NCI-H2081 treated with DMSO at 0.1 percent for 48 hours (cell line): Measurements from ENCODE around the gene PAK3.

Source experiments
- DNase-seq: peaks from one replicate; lab custom pipeline; 2025; lab: John Stamatoyannopoulos, UW

PAK3 gene

DNA sequence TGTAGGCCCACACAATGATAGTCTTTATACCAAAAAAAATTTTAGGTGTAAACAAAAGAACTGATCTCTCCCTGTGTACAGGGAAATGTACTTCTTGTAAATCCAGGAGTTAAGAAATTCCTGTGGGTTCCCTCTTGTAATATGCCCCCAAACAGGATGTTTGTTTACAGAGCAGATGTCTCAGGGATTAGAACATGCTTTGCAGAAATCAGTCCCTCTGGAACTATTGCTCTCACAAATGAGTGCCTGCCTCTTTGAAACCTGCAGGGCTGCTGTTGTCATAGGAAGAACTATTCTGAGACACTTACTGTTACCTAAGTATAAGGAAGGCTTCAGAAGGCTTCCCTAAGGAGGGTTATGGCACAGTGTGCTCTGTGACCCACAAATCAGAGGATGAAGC lies 35.6 kb downstream of the PAK3 start:
- no peak for DNase-seq

GRCh38 chrX:111133389-111133788 lies 37.4 kb downstream of the PAK3 start:
- DNase-seq: no peak

DNA sequence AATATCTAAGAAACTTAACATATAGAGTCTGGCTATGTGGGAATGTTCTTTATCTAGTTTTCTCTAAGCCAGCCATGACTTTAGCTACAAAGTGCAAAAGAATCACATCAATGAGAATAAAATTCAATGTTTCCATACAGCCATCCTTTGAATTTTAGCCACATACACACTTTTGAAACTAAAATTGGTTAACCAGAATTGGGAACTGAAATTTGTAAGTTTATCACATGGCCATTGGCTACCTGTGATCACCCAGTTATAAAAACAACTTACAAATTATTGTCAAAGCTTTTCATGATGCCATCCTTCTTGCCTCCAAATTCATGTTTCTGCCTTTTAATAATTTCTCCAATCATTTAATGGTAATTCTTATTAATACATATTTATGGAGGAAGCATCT lies 49.9 kb downstream of the PAK3 start:
- no peak for DNase-seq

DNA sequence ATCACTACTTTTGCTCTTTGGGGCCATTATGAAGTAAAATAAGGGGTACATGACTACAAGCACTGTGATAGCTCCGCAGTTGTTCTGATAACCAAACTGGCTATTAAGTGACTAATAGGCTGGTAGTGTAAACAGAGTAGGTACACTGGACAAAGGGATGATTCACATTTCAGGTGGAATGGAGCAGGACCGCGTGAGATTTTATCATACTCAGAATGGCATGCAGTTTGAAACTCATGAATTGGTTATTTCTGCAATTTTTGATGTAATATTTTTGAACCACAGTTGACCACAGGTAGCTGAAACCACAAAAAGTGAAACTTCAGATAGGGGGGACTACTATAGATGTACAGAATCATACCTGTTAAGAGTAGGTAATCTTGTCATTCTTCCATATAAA lies 55.8 kb downstream of the PAK3 start:
- no peak for DNase-seq

DNA sequence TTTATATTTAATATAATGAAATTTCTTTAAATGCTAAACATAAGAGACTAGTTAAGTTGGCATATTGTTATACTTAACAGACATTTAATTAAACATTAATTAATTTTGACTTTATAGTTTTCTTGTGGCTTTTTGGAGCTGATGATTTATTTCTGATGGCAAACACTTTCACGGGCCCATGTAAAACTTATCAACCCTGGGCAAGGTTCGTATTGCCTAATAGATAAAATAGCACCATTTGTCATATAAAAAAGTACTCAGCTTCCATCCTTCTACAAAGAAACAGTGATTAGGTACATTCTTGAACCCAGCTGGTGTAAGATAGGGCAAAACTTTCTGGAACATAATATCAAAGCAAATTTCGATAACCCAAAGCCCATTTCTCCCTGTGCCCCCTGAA lies 63.2 kb downstream of the PAK3 start:
- DNase-seq: no peak

DNA sequence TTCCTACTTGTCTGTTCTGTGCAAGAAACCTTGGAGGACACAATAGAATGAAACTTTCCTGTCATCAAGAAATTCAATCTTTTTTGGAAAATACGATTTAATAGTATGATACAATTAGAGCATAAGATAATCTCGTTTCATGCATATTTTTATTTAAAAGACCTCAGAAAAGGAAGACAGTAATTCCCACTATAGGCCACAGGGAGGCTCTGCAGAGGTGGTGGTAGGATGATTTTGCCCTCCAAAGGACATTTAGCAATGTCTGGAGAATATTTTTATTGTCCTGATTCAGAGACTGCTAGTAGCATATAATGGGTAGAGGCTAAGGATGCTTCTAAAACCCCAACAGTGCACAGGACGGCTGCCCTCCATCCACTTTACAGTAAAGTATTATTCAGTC lies 68.7 kb downstream of the PAK3 start:
- peak; percentile 21 for DNase-seq

- no peak for DNase-seq
These were observed 69.9 kb downstream of the PAK3 start for GRCh38 chrX:111165902-111166301.

GRCh38 chrX:111167334-111167733 lies 71.3 kb downstream of the PAK3 start:
- no peak for DNase-seq

GRCh38 chrX:111168314-111168713 lies 72.3 kb downstream of the PAK3 start:
- peak; percentile 47 for DNase-seq

- no peak for DNase-seq
These were observed 73.2 kb downstream of the PAK3 start for GRCh38 chrX:111169141-111169540.

GRCh38 chrX:111170017-111170416 lies 74.0 kb downstream of the PAK3 start:
- DNase-seq: no peak

DNA sequence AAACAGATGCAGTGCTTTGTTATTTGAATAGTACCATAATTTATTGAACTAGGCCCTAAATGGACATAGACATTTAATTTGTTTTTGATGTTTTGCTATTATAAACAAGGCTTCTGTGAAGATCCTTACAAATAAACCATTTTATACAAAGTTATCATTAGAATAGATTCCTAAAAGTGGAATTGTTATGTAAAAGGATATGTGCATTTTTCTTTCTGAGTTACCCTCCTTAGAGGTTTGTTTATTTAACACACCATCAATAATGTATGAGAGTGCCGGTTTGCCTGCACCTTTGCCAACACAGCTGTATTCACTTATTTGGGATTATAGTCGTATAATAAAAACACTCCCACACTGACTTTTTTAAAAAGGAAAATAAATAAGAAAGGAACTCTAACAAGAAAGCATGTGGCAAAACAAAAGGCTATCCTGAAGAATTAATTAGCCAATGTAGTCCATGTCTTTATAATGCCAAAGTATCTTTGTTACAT lies 84.8 kb downstream of the PAK3 start:
- DNase-seq: peak; percentile 41

GRCh38 chrX:111181951-111182350 lies 86.0 kb downstream of the PAK3 start:
- peak; percentile 90 for DNase-seq

DNA sequence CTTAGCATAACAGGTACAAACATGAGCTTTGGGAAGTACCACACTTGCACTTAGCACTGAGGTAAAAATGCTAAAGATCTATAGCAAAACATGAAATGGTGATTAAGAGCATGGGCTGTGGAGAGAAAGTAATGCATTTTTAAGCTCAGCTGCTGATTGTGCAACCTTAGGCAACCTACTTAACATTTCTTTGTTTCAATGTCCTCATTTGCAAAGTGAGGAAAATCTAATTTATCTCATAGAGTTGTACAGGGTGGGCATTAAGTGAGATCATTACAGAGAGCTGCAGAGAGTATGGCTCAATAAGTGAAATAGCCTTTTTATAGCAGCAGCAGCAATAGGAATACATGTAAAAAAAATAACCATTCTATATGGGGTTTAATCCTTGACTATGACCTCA lies 87.0 kb downstream of the PAK3 start:
- DNase-seq: no peak

GRCh38 chrX:111191598-111191997 lies 95.6 kb downstream of the PAK3 start:
- DNase-seq: no peak

DNA sequence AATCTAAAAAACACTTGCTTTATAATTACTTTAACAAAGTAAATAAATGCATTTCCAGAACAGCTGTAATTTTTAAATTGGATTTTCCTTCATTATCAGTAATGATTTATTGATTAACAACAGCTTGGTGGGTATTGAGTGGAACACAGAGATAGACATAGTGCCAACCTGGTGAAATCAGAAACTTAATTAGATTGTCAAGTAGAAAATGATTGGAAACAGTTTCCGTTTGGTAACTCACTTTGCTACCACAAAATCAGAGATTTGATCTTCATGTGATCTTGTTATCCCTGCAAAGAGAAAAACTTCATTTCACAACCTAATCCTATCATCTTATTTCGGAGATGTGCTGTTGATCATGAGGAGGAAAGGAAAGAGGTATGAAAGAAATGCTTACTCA lies 103.5 kb downstream of the PAK3 start:
- DNase-seq: no peak

DNA sequence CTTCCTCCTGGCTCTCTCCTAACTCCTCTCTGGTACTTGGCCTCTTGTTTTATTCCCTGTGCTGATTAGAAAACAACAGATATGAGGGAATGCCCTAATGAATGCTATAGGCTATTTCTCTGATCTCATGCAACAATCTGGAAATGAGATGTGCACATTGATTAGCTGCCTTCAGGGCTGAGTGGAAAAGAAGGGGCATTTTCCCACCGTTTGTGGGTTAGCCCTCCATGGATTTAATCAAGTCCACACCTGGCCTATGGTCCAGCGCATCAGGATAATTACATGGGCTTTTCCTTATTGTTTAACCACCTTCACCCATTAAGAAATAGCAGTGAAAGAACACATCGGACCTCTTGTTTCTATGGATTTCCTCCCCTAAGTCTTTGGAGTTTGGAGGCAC lies 104.3 kb downstream of the PAK3 start:
- no peak for DNase-seq

- DNase-seq: no peak
These were observed 111.9 kb downstream of the PAK3 start for GRCh38 chrX:111207851-111208250.

DNA sequence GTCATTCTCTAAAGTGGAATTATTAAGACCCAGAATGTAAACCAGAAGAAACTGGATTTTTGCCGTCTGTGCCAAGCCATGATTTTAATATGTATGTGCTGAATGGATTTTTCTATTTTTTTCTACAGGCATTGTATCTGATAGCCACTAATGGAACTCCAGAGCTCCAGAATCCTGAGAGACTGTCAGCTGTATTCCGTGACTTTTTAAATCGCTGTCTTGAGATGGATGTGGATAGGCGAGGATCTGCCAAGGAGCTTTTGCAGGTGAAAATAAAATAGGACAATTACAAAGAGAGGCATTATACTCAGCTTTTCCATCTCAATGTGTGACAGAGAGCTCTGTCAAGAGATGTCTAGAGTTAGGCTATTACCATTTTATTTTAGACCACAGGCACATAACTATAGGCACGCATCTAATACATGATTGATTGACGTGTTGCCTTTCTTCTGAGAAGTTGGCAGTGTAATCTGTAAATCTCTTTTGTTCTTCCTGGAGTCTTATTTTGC lies 120.4 kb downstream of the PAK3 start:
- DNase-seq: no peak

DNA sequence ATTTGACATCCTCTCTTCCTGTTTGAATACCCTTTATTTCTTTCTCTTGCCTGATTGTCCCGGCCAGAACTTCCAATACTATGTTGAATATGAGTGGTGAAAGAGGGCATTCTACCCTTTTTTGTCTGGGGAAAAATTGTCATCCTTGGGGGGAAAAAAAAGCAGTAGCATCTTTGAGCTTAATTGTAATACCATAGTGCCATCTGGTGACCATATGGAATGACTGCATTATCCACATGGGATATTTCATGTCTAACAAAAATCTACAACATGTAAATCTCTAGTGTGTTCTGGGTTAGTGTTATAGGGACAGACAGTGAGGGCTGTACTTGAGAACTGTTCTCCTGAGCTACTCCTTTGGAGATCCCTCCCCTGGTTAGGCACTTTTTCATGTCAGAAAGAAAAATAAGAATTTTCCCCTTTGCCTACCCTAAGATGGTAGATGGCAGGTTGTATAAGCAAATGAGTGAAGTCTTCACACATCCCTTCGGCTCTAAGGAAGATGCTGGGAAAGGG lies 148.3 kb downstream of the PAK3 start:
- peak; percentile 9 for DNase-seq

DNA sequence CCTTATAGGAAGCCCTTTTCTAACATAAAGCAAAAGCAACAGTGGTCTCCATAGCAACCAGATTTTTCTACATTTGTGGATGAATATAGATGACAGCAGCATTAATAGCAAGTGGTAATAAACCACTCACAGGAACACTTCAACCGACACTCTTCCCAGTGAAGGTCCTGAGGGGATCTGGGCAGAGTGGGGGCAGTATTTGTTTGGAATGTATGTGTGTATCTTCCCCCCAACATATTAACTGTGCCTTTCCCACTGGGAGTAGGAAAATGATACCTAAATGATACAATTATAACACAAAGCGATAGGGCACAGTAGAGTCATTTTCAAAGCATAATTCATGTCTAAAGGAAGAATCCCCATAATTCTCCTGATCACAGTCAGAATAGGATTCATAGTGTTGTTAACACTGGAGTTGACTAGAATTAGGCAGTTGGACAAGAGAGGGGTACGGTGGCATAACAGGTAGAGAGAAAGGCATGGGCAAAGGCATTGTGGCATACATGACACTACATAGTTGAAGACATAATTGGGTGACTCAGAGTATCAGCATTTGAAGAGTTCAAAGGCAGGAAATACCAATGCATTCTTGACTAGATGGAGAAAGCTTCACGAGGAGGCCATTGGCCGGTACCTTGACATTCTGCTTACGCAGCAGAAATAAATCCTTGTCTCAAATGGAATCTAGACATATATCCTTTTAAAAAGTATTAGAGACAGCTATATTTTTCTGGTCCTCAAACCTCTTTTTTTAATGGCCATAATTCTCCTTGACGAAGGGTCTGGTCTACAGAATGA lies 159.1 kb downstream of the PAK3 start:
- DNase-seq: no peak

GRCh38 chrX:111257733-111258132 lies 161.7 kb downstream of the PAK3 start:
- DNase-seq: no peak

DNA sequence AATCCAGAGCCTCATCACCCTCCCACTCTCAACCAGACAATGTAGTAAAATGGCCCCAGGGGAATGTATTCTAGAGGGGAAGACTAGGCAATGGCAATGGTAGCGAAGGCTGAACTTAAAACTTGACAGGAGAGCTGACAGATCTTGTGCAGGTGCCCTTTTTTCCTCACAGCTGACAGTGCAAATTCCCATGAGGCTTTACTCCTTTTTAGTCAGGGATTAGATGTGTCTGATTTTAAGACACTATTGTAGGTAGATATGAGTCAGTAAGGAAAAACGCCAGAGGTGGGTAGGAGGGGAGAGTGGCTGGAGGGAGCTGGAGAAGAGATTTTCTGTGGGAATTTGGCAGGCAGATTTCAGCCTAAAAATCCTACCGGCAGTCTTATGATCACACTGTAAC lies 163.6 kb downstream of the PAK3 start:
- no peak for DNase-seq

DNA sequence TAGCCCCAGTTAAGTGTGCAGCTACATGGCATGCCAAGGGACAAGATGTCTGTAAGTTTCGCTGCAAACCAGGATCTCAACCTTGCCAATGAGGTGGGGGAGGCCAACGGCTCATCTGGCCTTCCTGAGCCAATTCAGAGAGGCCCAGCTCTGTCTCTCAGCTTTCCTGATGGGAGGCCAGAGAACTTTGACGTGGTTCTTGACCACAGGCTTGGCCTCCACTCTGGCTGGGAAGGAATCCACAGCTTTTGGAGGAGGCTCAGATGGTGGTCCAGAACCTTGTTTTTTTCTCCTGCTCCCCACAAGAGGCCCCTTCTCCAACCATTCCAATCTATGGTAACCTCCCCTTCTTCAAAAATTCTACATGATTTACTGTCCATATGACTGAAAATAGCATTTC lies 164.5 kb downstream of the PAK3 start:
- no peak for DNase-seq
